ENCODE measurements around the gene ARMC6.

ARMC6 gene

DNA sequence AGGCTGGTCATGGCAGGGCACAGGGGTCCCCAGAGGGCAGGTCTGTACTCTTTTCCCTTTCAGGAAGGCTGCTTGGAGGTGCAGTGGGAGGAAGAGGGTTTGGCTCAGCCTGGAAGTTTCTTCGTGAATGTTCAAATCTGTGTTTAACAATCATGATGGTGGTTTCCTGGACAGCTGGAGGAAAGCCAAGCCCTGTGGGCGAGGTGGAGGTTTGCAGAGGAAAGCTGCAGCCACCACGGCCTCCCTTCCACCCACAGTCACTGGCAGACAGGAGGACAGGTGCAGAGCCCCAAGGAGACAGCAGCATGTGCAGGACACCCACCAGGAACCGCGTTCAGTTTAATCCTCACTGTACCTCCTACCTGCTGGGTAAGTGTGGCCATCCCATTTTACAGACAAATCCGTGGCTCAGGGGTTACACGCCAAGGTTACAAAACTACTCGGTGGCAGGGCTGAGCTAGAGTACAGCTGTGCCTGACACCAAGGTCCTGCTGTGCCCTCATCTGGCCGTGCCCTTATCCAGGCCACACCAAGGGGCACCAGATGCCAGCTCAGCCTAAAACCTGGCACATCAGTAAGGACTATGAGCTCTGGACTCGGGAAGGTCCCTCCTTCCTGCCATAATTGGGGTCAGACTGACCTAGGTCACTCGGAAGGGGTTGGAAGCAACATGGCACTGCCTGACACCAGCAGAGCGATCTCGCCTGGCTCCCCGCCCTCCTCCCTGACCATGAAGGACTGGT, 34.2 kb upstream of the ARMC6 start:
- Histone ChIP-seq H3K4me3 (ENCODE audit: low read depth, low read length) (no peak overlapping the region), H3K9me3 (ENCODE audit: control insufficient read depth, low read length) (no peaks in the 10 kb centered on the region), H3K4me1 (no peaks in the 10 kb centered on the region), H3K36me3 (ENCODE audit: control insufficient read depth, insufficient read depth, low read length) (no peaks in the 10 kb centered on the region), H3K79me2 (peaks cover 2% of the 10 kb centered on the region), H3K4me2 (ENCODE audit: low read length) (no peak overlapping the region), H3K9ac (no peak overlapping the region), H2AFZ (no peak overlapping the region), H3K27ac (no peak overlapping the region), H3K27me3 (ENCODE audit: control insufficient read depth, insufficient read depth, low read length) (no peaks in the 10 kb centered on the region)
- TF ChIP-seq, protein P1, sequence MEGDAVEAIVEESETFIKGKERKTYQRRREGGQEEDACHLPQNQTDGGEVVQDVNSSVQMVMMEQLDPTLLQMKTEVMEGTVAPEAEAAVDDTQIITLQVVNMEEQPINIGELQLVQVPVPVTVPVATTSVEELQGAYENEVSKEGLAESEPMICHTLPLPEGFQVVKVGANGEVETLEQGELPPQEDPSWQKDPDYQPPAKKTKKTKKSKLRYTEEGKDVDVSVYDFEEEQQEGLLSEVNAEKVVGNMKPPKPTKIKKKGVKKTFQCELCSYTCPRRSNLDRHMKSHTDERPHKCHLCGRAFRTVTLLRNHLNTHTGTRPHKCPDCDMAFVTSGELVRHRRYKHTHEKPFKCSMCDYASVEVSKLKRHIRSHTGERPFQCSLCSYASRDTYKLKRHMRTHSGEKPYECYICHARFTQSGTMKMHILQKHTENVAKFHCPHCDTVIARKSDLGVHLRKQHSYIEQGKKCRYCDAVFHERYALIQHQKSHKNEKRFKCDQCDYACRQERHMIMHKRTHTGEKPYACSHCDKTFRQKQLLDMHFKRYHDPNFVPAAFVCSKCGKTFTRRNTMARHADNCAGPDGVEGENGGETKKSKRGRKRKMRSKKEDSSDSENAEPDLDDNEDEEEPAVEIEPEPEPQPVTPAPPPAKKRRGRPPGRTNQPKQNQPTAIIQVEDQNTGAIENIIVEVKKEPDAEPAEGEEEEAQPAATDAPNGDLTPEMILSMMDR (IDR thresholded peaks at IDR 0.05) = no peak

DNA sequence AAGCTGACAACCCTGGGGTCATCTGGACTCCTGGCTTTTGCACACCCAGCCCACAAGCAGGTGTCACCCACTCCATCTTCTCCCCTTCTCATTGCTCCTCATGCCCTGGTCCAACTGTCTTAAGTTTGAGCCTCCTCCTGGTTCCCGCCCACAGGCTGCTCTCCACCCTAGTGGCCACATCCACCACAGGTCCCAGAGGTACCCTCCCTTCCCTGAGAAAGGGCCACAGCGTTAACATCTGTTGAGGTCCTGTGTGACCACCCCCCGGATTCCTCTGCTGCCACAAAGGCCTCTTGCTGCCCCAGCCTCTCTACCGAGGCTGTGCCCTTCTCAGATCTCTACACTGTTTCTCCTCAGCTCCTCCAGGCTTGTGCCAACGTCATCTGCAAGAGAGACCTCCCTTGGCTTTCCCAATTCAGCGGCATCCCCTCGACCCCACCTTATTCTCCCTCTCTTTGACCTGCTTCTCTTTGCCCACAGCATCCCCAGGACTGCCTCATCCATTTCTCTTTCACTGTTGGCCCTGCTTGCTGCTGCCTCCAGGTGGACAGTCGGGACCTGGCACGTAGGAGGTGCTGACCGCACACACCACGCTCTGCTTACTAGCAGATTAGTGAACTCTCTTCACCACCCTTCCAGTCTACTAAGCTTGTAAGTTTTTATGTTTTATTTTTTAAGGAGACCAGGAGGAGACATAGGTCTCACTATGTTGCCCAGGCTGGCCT, 33.3 kb upstream of the ARMC6 start:
- Histone ChIP-seq H3K27me3 (ENCODE audit: control insufficient read depth, insufficient read depth, low read length) (no peaks in the 10 kb centered on the region), H3K9ac (no peak overlapping the region), H3K36me3 (ENCODE audit: control insufficient read depth, insufficient read depth, low read length) (no peaks in the 10 kb centered on the region), H3K4me1 (no peaks in the 10 kb centered on the region), H3K79me2 (peaks cover 2% of the 10 kb centered on the region), H3K9me3 (ENCODE audit: control insufficient read depth, low read length) (no peaks in the 10 kb centered on the region), H3K27ac (no peak overlapping the region), H3K4me2 (ENCODE audit: low read length) (no peak overlapping the region), H3K4me3 (ENCODE audit: low read depth, low read length) (no peak overlapping the region), H2AFZ (no peak overlapping the region)
- TF ChIP-seq, protein P1 (IDR thresholded peaks at IDR 0.05) = no peak

DNA sequence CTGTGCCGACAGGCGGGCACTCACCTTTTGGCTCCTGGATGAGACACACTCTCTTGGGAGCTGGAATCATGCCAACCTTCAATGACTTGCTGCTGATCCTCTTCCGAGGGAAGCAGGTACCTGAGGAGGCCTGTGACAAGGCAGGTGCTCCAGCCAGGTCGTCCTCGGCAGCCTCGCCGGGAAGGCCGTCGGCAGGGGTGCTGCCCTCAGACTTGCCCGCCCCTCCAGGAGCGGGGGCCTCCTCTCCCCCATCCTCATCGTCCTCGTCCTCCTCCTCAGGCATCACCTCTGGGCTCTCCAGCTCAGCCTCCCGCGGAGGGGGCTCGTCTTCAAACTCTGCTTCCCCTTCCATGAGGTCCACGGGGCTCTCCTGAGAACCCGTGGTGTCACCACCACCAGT, 29.3 kb upstream of the ARMC6 start:
- Histone ChIP-seq H3K27ac (no peak overlapping the region), H2AFZ (no peak overlapping the region), H3K79me2 (peaks cover 4% of the 10 kb centered on the region), H3K4me2 (ENCODE audit: low read length) (no peak overlapping the region), H3K4me1 (no peaks in the 10 kb centered on the region), H3K9ac (no peak overlapping the region), H3K4me3 (ENCODE audit: low read depth, low read length) (no peak overlapping the region), H3K9me3 (ENCODE audit: control insufficient read depth, low read length) (no peaks in the 10 kb centered on the region), H3K36me3 (ENCODE audit: control insufficient read depth, insufficient read depth, low read length) (no peaks in the 10 kb centered on the region), H3K27me3 (ENCODE audit: control insufficient read depth, insufficient read depth, low read length) (no peaks in the 10 kb centered on the region)
- TF ChIP-seq, protein P1 (IDR thresholded peaks at IDR 0.05) = no peak

DNA sequence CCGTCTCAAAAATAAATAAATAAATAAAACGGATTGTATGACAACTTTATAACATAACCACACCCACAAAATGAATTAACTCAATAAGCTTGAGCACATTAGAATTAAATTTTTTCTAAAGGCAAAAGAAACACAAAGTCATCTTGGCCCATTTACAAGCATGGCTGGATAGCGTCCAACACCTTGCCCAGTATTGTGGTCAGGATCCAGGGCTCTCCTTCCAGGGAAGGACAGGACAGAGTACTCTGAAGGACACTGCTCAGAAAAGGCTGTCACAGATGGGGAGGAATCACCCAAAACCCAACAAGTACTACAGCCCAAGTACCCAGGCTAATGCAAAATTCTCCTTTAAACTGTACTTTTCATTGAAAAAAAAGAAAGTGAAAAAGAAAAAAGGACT, 27.2 kb upstream of the ARMC6 start:
- no peaks in the 10 kb centered on the region for H3K9me3 ChIP-seq (ENCODE audit: control insufficient read depth, low read length)
- TF ChIP-seq, protein P1 (IDR thresholded peaks at IDR 0.05) = no peak
- H3K4me3 ChIP-seq (ENCODE audit: low read depth, low read length) = no peak overlapping the region
- no peaks in the 10 kb centered on the region for H3K36me3 ChIP-seq (ENCODE audit: control insufficient read depth, insufficient read depth, low read length)
- no peak overlapping the region for H3K4me2 ChIP-seq (ENCODE audit: low read length)
- H3K79me2 ChIP-seq = peaks cover 4% of the 10 kb centered on the region
- H3K4me1 ChIP-seq = no peaks in the 10 kb centered on the region
- no peak overlapping the region for H2AFZ ChIP-seq
- H3K9ac ChIP-seq = no peak overlapping the region
- no peak overlapping the region for H3K27ac ChIP-seq
- no peaks in the 10 kb centered on the region for H3K27me3 ChIP-seq (ENCODE audit: control insufficient read depth, insufficient read depth, low read length)
